Endothelial cell of umbilical vein (primary cell): ENCODE measurements around the gene TREH. TPM values are rescaled to one million over a fixed set of nuclear protein-coding genes. Genes with fewer than 3 reads are reported as not detected.

Experiments
- BruUV-seq: library from RNA; stranded (reverse); fragments of 400-500 nt; replicated peaks from 2 replicates; lab custom pipeline; 2021; lab: Mats Ljungman, UMichigan
- CTCF ChIA-PET: fragments of 300-600, 350-600 bp; sonication (Branson Sonifier 250); formaldehyde crosslinking; loops from one replicate; lab custom pipeline; 2021; ENCODE audit warnings: antibody characterized with exemption, inconsistent platforms; lab: Charles Lee
- POLR2A ChIA-PET: fragments of 300-600, 350-600 bp; sonication (Branson Sonifier 250); formaldehyde crosslinking; loops from one replicate; lab custom pipeline; 2021; ENCODE audit warnings: antibody characterized with exemption, inconsistent platforms; lab: Charles Lee
- DNase-seq: peaks from one replicate; pipeline ENCODE4 v3.0.0-alpha.2; 2011; ENCODE audit warnings: low read depth, low spot score
- FAIRE-seq: peaks from 2 replicates; lab custom pipeline; 2011; peaks lifted over from hg19 to GRCh38; lab: Jason Lieb, UNC
- H2AFZ ChIP-seq: 2 replicates; pipeline ENCODE4 v1.6.0; 2012; ENCODE audit warnings: low read depth, low read length, control low read depth, inconsistent platforms
- H3K27ac ChIP-seq: 2 replicates; pipeline ENCODE4 v1.5.1; 2011; ENCODE audit warnings: low read depth, mild to moderate bottlenecking, control low read depth, low read length, moderate library complexity; ENCODE audit not compliant: insufficient read depth
- H3K27me3 ChIP-seq, 2 experiments: 2 replicates each; pipeline versions ENCODE4 v1.6.0 to v1.6.1; 2011; ENCODE audit warnings: low read length in 2 of 2, mixed read lengths in 1 of 2; ENCODE audit not compliant: control insufficient read depth in 2 of 2, insufficient read depth in 2 of 2
- H3K36me3 ChIP-seq, 2 experiments: 2 replicates in 1 of 2; 3 replicates in 1 of 2; pipeline ENCODE4 v1.5.1; 2011; ENCODE audit warnings: low read length in 2 of 2, mild to moderate bottlenecking in 1 of 2, moderate library complexity in 1 of 2; ENCODE audit not compliant: control insufficient read depth in 2 of 2, insufficient read depth in 2 of 2; ENCODE audit errors: extremely low read depth in 1 of 2
- H3K4me1 ChIP-seq: 3 replicates; pipeline ENCODE4 v1.5.1; 2011; ENCODE audit warnings: mild to moderate bottlenecking, low read length; ENCODE audit not compliant: control insufficient read depth, insufficient read depth; ENCODE audit errors: extremely low read depth
- H3K4me2 ChIP-seq: 2 replicates; pipeline ENCODE4 v1.6.1; 2011; ENCODE audit warnings: low read length, control low read depth, mixed read lengths; ENCODE audit not compliant: insufficient read depth
- H3K4me3 ChIP-seq, 3 experiments: fragments of 200-600 bp in 1 of 3; sonication (generic), shearing (Covaris generic) in 1 of 3; replicated peaks in 1 of 3; 2 replicates each; pipeline ENCODE4 v1.5.1; 2011 to 2016; ENCODE audit warnings: control low read depth in 3 of 3, low read length in 3 of 3, mild to moderate bottlenecking in 2 of 3, inconsistent platforms in 1 of 3, low read depth in 1 of 3, moderate library complexity in 1 of 3; ENCODE audit not compliant: insufficient read depth in 1 of 3
- H3K79me2 ChIP-seq: 2 replicates; pipeline ENCODE4 v1.6.0; 2012; ENCODE audit warnings: low read length, inconsistent platforms; ENCODE audit not compliant: control insufficient read depth, insufficient read depth
- H3K9ac ChIP-seq: replicated peaks from 2 replicates; pipeline ENCODE3; 2011; ENCODE audit warnings: low read length, control low read depth; ENCODE audit not compliant: insufficient read depth; ENCODE audit errors: extremely low read depth
- H3K9me1 ChIP-seq: replicated peaks from 3 replicates; pipeline ENCODE4 v1.6.0; 2011; ENCODE audit warnings: mild to moderate bottlenecking, low read length; ENCODE audit not compliant: control insufficient read depth, insufficient read depth; ENCODE audit errors: extremely low read depth
- H3K9me3 ChIP-seq: replicated peaks from 2 replicates; pipeline ENCODE4 v1.5.1; 2012; ENCODE audit warnings: low read length, inconsistent platforms; ENCODE audit not compliant: control insufficient read depth, insufficient read depth
- H4K20me1 ChIP-seq: replicated peaks from 2 replicates; pipeline ENCODE3; 2011; ENCODE audit warnings: mild to moderate bottlenecking, low read length; ENCODE audit not compliant: control insufficient read depth, insufficient read depth; ENCODE audit errors: extremely low read depth
- EZH2 ChIP-seq: IDR thresholded peaks from 2 replicates; pipeline ENCODE4 v1.6.1; 2012; ENCODE audit warnings: borderline replicate concordance, low read depth, mild to moderate bottlenecking, moderate library complexity, low read length, inconsistent platforms; ENCODE audit not compliant: severe bottlenecking
- GATA2 ChIP-seq: IDR thresholded peaks from 2 replicates; pipeline ENCODE4 v1.7.0; 2011; ENCODE audit warnings: low read depth, mild to moderate bottlenecking, moderate library complexity, mixed read lengths, low read length; ENCODE audit not compliant: insufficient read length, insufficient read depth
- JUN ChIP-seq: IDR thresholded peaks from 2 replicates; pipeline ENCODE4 v1.6.1; 2011; ENCODE audit warnings: borderline replicate concordance, low read depth; ENCODE audit not compliant: insufficient read length, insufficient read depth
- MAX ChIP-seq: IDR thresholded peaks from 2 replicates; pipeline ENCODE4 v1.6.1; 2011; ENCODE audit not compliant: insufficient read depth, insufficient read length
- MYC ChIP-seq: IDR thresholded peaks from one replicate; pipeline ENCODE4 v1.6.1; 2011; ENCODE audit warnings: mild to moderate bottlenecking, low read depth, low read length
- POLR2A ChIP-seq: IDR thresholded peaks from 2 replicates; pipeline ENCODE4 v1.6.1; 2012; ENCODE audit warnings: low read depth, mild to moderate bottlenecking, control low read depth, low read length
- POLR2AphosphoS5 ChIP-seq: IDR thresholded peaks from 2 replicates; pipeline ENCODE4 v1.6.1; 2012; ENCODE audit warnings: low read depth, mild to moderate bottlenecking, control low read depth, low read length, moderate library complexity; ENCODE audit not compliant: insufficient read depth
- dilution Hi-C: fragments of 300-500 bp; cut with MboI; formaldehyde crosslinking; loops from one replicate; pipeline ENCODE4 v1.15.0; 2019; ENCODE audit warnings: low sequenced_read_pairs; ENCODE audit not compliant: extremely low pct_ligation_motif_present
- intact Hi-C: fragments of 100-400 bp; cut with micrococcal nuclease; formaldehyde crosslinking; loops from one replicate; pipeline ENCODE4 v1.10.0; 2022
- polyA plus RNA-seq, 4 experiments: library from polyadenylated mRNA; depleted of rRNA in 3 of 4; stranded (reverse) in 3 of 4; unstranded in 1 of 4; fragments of >200 nt; gene quantifications; 2 replicates each; pipeline versions ENCODE4 v1.2.1 to v1.2.3, GENCODE V29; 2011 to 2012; ENCODE audit warnings: missing spikeins in 1 of 4
- total RNA-seq: library from RNA; stranded (reverse); gene quantifications from 2 replicates; pipeline ENCODE4 v1.2.3, GENCODE V29; 2021

TREH gene
- total and polyA plus RNA-seq, 2 donors (not counting 3 experiments of a cell fraction or from before 2014, with no cell fraction given): not detected

GRCh38 chr11:118638726-118639125 lies 40.7 kb downstream of the TREH start:
- intact Hi-C loops (no loop called here), dilution Hi-C loops (no loop called here)
- FAIRE-seq (no peak), DNase-seq (no peak)
- Histone ChIP-seq H3K4me3 (no peak overlapping the region), H3K4me1 (no peaks in the 10 kb centered on the region), H2AFZ (no peak overlapping the region), H3K27me3 (no peaks in the 10 kb centered on the region), H3K36me3 (peaks cover 44 to 71% of the 10 kb centered on the region in 2 experiments), H3K9me3 (no peaks in the 10 kb centered on the region), H3K4me2 (no peak overlapping the region), H3K9ac (no peak overlapping the region), H3K9me1 (no peaks in the 10 kb centered on the region), H4K20me1 (no peaks in the 10 kb centered on the region), H3K79me2 (peaks cover 14% of the 10 kb centered on the region), H3K27ac (no peak overlapping the region)
- no TSS peak for BruUV-seq
- CTCF ChIA-PET: interaction anchor here (0.7 to 1.8 kb wide), 4 partner anchors 10 to 34 kb away, joined by 3 to 6 read pairs (median 4); no protein-coding TSS in a partner anchor
- TF ChIP-seq EZH2 (no peak), MAX (no peak), MYC (no peak), POLR2AphosphoS5 (no peak), JUN (no peak), POLR2A (no peak), GATA2 (no peak)
- POLR2A ChIA-PET: interaction anchor here (0.7 kb wide), 2 partner anchors 25 to 35 kb away, joined by 3 read pairs; no protein-coding TSS in a partner anchor
